GM12878 (cell line): ENCODE results near the gene XKRX. TPM values are rescaled to one million over a fixed set of nuclear protein-coding genes. Genes with fewer than 3 reads are reported as not detected.

Experiments used
- ATAC-seq: fragments of 200-7000 bp; cut with Tn5 transposase; 3 replicates; pipeline ENCODE4 v1.9.1; 2020; ENCODE audit warnings: mild to moderate bottlenecking, moderate library complexity
- BruUV-seq: library from RNA; stranded (reverse); fragments of 400-500 nt; replicated peaks from 2 replicates; lab custom pipeline; 2021; lab: Mats Ljungman, UMichigan
- CTCF ChIA-PET: fragments of 300-600 bp; sonication (Branson Sonifier 250); formaldehyde crosslinking; extraction: SDS; loops from one replicate; lab custom pipeline; 2021; ENCODE audit warnings: inconsistent platforms; lab: Yijun Ruan, JAX
- POLR2A ChIA-PET: fragments of 350-600 bp; formaldehyde crosslinking; extraction: SDS; loops from one replicate; lab custom pipeline; 2021; ENCODE audit warnings: inconsistent platforms; lab: Charles Lee
- RAD21 ChIA-PET: fragments of 300-600 bp; sonication (Branson Sonifier 250); formaldehyde crosslinking; loops from one replicate; lab custom pipeline; 2023; ENCODE audit warnings: antibody characterized with exemption; ENCODE audit not compliant: unreplicated experiment; lab: Charles Lee
- SMC1A ChIA-PET: fragments of 300-600 bp; sonication (Branson Sonifier 250); formaldehyde crosslinking; loops from one replicate; lab custom pipeline; 2023; ENCODE audit not compliant: unreplicated experiment, uncharacterized antibody; lab: Charles Lee
- DNase-seq: peaks from one replicate; pipeline ENCODE4 v3.0.0-alpha.2; 2011; ENCODE audit warnings: low read depth, low spot score
- FAIRE-seq: peaks from 3 replicates; lab custom pipeline; 2011; peaks lifted over from hg19 to GRCh38; lab: Jason Lieb, UNC
- H2AFZ ChIP-seq: 2 replicates; pipeline ENCODE4 v1.6.0; 2011; ENCODE audit warnings: low read depth, low read length, control low read depth; ENCODE audit not compliant: control insufficient read depth
- H3K27ac ChIP-seq: 2 replicates; pipeline ENCODE4 v1.5.1; 2011; ENCODE audit warnings: control low read depth; ENCODE audit not compliant: control insufficient read depth, insufficient read depth
- H3K27me3 ChIP-seq, 2 experiments: replicated peaks in 1 of 2; 2 replicates each; pipeline versions ENCODE4 v1.6.0 to v1.6.1; 2011; ENCODE audit warnings: low read length in 1 of 2; ENCODE audit not compliant: control insufficient read depth in 2 of 2, insufficient read depth in 2 of 2
- H3K36me3 ChIP-seq, 2 experiments: 2 replicates each; pipeline ENCODE4 v1.5.1; 2011; ENCODE audit warnings: low read length in 1 of 2; ENCODE audit not compliant: control insufficient read depth in 2 of 2, insufficient read depth in 2 of 2
- H3K4me1 ChIP-seq: 2 replicates; pipeline ENCODE4 v1.6.1; 2011; ENCODE audit warnings: mild to moderate bottlenecking, low read length, moderate library complexity, mixed read lengths; ENCODE audit not compliant: control insufficient read depth, insufficient read depth
- H3K4me2 ChIP-seq: 2 replicates; pipeline ENCODE4 v1.6.0; 2011; ENCODE audit warnings: control low read depth; ENCODE audit not compliant: control insufficient read depth, insufficient read depth
- H3K4me3 ChIP-seq: fragments of 200-600 bp; sonication (generic); 2 replicates; pipeline ENCODE4 v1.5.1; 2016
- H3K79me2 ChIP-seq: 2 replicates; pipeline ENCODE4 v1.6.0; 2011; ENCODE audit warnings: low read length; ENCODE audit not compliant: control insufficient read depth, insufficient read depth
- H3K9ac ChIP-seq: 2 replicates; pipeline ENCODE4 v1.8.0; 2011; ENCODE audit warnings: low read length, control low read depth, mixed read lengths; ENCODE audit not compliant: control insufficient read depth, insufficient read depth
- H3K9me3 ChIP-seq: replicated peaks from 3 replicates; pipeline ENCODE4 v1.5.1; 2011; ENCODE audit warnings: mild to moderate bottlenecking, low read length; ENCODE audit not compliant: control insufficient read depth, insufficient read depth
- H4K20me1 ChIP-seq: 2 replicates; pipeline ENCODE4 v1.6.0; 2011; ENCODE audit not compliant: control insufficient read depth, insufficient read depth
- ETV6 ChIP-seq, 2 experiments: fragments of 450-650 bp in 1 of 2; IDR thresholded peaks in 1 of 2; conservative IDR thresholded peaks in 1 of 2; 2 replicates each; pipeline ENCODE4 v1.6.1; 2014; ENCODE audit warnings: antibody characterized with exemption in 1 of 2, borderline replicate concordance in 1 of 2, low read depth in 1 of 2, mild to moderate bottlenecking in 1 of 2, moderate library complexity in 1 of 2
- JUNB ChIP-seq: IDR thresholded peaks from 2 replicates; pipeline ENCODE4 v1.6.1; 2016; ENCODE audit warnings: antibody characterized with exemption, mild to moderate bottlenecking
- MEF2B ChIP-seq: fragments of 450-650 bp; IDR thresholded peaks from 2 replicates; pipeline ENCODE4 v1.6.1; 2018; ENCODE audit warnings: mild to moderate bottlenecking, moderate library complexity; ENCODE audit not compliant: partially characterized antibody, poor library complexity, severe bottlenecking
- MTA3 ChIP-seq: IDR thresholded peaks from 2 replicates; pipeline ENCODE4 v1.6.1; 2012; ENCODE audit warnings: low read length, inconsistent platforms, borderline replicate concordance
- NFXL1 ChIP-seq: fragments of 450-650 bp; IDR thresholded peaks from 2 replicates; pipeline ENCODE4 v1.6.1; 2017; ENCODE audit warnings: antibody characterized with exemption, mild to moderate bottlenecking, borderline replicate concordance
- POU2F2 ChIP-seq: IDR thresholded peaks from 3 replicates; pipeline ENCODE4 v1.6.1; 2011; ENCODE audit warnings: low read depth, mild to moderate bottlenecking, low read length, borderline replicate concordance
- RB1 ChIP-seq: fragments of 450-650 bp; formaldehyde crosslinking; IDR thresholded peaks from 2 replicates; pipeline ENCODE4 v1.6.1; 2017; ENCODE audit warnings: mild to moderate bottlenecking, borderline replicate concordance
- RBBP5 ChIP-seq: fragments of 200-600 bp; sonication (generic); conservative IDR thresholded peaks from 2 replicates; pipeline ENCODE4 v1.6.1; 2016
- RFX5 ChIP-seq: IDR thresholded peaks from 2 replicates; pipeline ENCODE4 v1.6.1; 2011; ENCODE audit warnings: low read depth, low read length, improper control_type of control experiment
- SIN3A ChIP-seq: IDR thresholded peaks from 2 replicates; pipeline ENCODE4 v1.6.1; 2012; ENCODE audit warnings: low read depth, low read length, improper control_type of control experiment
- SIX5 ChIP-seq: IDR thresholded peaks from 2 replicates; pipeline ENCODE4 v1.6.1; 2011; ENCODE audit warnings: mild to moderate bottlenecking, low read depth, low read length, moderate library complexity; ENCODE audit not compliant: severe bottlenecking
- SUZ12 ChIP-seq: fragments of 200-600 bp; sonication (generic); IDR thresholded peaks from one replicate; pipeline ENCODE4 v1.6.1; 2018; ENCODE audit warnings: antibody characterized with exemption, mild to moderate bottlenecking; ENCODE audit not compliant: unreplicated experiment
- TBL1XR1 ChIP-seq: IDR thresholded peaks from 2 replicates; pipeline ENCODE4 v1.6.1; 2012; ENCODE audit warnings: low read depth, low read length, improper control_type of control experiment
- WGBS: methylation state at CpG from one replicate; pipeline ENCODE4 v1.1.6; 2016; ENCODE audit warnings: low lambda C conversion rate; ENCODE audit not compliant: insufficient replicate concordance, insufficient coverage; ENCODE audit errors: missing lambda C conversion rate; 5-methylcytosine and 5-hydroxymethylcytosine counted together
- in situ Hi-C: fragments of 300-500 bp; cut with MboI; formaldehyde crosslinking; loops from 9 replicates; pipeline ENCODE4 v1.14.3; 2018; ENCODE audit warnings: mixed read lengths
- intact Hi-C: fragments of 100-400 bp; cut with micrococcal nuclease; formaldehyde crosslinking; loops from one replicate; pipeline ENCODE4 v1.14.2; 2022; ENCODE audit not compliant: unreplicated experiment
- polyA plus RNA-seq, 11 experiments: library from polyadenylated mRNA; depleted of rRNA in 4 of 11; unstranded in 6 of 11; stranded (reverse) in 5 of 11; fragments of >200 nt; fragmentation: Nextera tagmentation in 4 of 11; fragmentation: Illumina TruSeq in 1 of 11; extraction: Ambion mirVana in 4 of 11; extraction: Trizol in 1 of 11; gene quantifications; 1 replicate in 1 of 11; 2 replicates in 10 of 11; pipeline versions ENCODE4 v1.2.1 to v1.2.3, GENCODE V29; 2011 to 2016; ENCODE audit warnings: inconsistent platforms in 2 of 11, missing spikeins in 2 of 11, low read depth in 1 of 11
- total RNA-seq, 4 experiments: library from RNA; depleted of rRNA in 3 of 4; stranded (reverse); fragments of >200 nt in 3 of 4; fragmentation: Illumina TruSeq in 1 of 4; extraction: Trizol in 1 of 4; gene quantifications; 2 replicates each; pipeline versions ENCODE4 v1.2.1 to v1.2.3, GENCODE V29; 2013 to 2021
- TF ChIP-seq, protein P1 (sequence below): fragments of 450-650 bp; IDR thresholded peaks from 2 replicates; pipeline ENCODE4 v1.6.1; 2017; ENCODE audit warnings: borderline replicate concordance
- TF ChIP-seq, protein P2 (sequence below): fragments of 450-650 bp; IDR thresholded peaks from 2 replicates; pipeline ENCODE4 v1.6.1; 2017; ENCODE audit warnings: mild to moderate bottlenecking

XKRX gene
- total and polyA plus RNA-seq, 10 of the 15 experiments (the other 5 are each of a cell fraction or from before 2014, with no cell fraction given): 0.07 to 0.30 (median 0.22) TPM; not detected in 4

DNA sequence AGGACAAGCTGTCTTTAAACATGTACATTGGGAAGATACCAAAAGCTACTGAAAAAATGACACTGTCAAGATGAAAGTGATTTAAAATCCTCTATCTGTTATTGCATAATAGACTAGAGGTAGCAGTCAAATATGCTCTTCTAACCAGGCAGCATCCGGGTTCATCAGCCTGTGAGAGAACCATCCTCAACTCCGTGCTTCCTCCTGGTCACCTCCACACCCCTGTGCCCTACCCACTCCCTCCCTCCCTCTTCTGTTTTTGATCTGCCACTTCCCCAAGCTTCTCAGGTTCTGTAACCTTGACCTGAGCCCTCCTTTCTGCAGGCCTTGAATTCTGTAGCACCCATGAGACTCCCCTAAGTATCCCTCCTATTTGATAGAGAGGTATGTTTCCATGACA is 60.4 kb downstream of the XKRX start:
- ChIA-PET POLR2A (no interaction called here), CTCF (no interaction called here), RAD21 (no interaction called here), SMC1A (interaction anchor here (0.7 kb wide), 1 partner anchor 62 kb away, joined by 3 read pairs; no protein-coding TSS in a partner anchor)
- Histone ChIP-seq H2AFZ (no peak overlapping the region), H3K4me2 (no peak overlapping the region), H3K36me3 (no peaks in the 10 kb centered on the region), H3K4me3 (no peak overlapping the region), H3K79me2 (no peaks in the 10 kb centered on the region), H4K20me1 (no peaks in the 10 kb centered on the region), H3K9me3 (no peaks in the 10 kb centered on the region), H3K4me1 (no peaks in the 10 kb centered on the region), H3K9ac (no peak overlapping the region), H3K27me3 (no peaks in the 10 kb centered on the region), H3K27ac (no peak overlapping the region)
- DNase-seq (no peak), FAIRE-seq (no peak), ATAC-seq (no peak)
- WGBS: 23% methylated on average over 2 of the region's 2 CpGs
- in situ Hi-C loops (no loop called here), intact Hi-C loops (no loop called here)
- BruUV-seq: no TSS peak
- TF ChIP-seq RFX5: no peak
- TF ChIP-seq, all 136 proteins: peak for 0

DNA sequence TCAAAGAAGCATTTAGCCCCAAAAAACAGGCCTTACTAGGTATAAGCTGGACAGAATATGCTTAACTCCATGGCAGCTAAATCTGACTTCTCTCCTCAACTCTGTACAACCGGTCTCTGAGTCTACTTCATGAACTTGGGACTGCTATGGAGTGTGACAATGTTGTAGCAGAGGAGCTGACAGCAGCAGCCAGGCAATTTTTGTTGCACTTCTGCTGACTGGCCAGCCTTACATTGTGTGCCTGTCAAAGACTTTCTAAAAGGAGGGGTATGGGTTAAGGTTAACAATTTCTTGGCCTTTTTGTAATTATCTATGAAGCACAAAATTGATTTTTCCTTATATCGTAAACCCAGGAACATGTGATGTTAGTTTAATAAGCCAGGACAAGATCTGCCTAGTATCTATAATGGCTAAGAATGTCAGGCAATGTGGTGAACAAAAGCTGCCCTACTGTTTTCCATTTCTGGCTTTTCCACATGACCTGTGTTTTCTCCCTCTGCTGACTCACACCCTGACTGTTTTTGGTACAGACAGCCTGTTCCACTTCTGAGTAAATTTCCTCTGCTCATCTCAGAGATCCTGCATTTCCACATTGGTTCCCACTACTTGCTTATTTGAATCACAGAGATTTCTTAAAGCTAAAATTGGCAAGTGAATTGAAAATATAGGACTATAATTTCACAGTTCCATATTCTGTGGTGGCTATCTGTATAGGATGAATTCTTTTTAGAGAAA is 63.9 kb downstream of the XKRX start:
- FAIRE-seq (no peak), DNase-seq (no peak), ATAC-seq (no peak)
- RAD21 ChIA-PET: no interaction called here
- no TSS peak for BruUV-seq
- in situ Hi-C loops (no loop called here), intact Hi-C loops (no loop called here)
- no peak overlapping the region for H3K27ac ChIP-seq
- 21% methylated on average over 2 of the region's 2 CpGs for WGBS
- no peak overlapping the region for H3K9ac ChIP-seq
- H3K36me3 ChIP-seq: no peaks in the 10 kb centered on the region
- CTCF ChIA-PET: no interaction called here
- no peak overlapping the region for H3K4me3 ChIP-seq
- no peaks in the 10 kb centered on the region for H4K20me1 ChIP-seq
- H3K79me2 ChIP-seq: no peaks in the 10 kb centered on the region
- POLR2A ChIA-PET: no interaction called here
- H2AFZ ChIP-seq: no peak overlapping the region
- SMC1A ChIA-PET: no interaction called here
- no peaks in the 10 kb centered on the region for H3K9me3 ChIP-seq
- H3K4me2 ChIP-seq: no peak overlapping the region
- H3K27me3 ChIP-seq: no peaks in the 10 kb centered on the region
- no peaks in the 10 kb centered on the region for H3K4me1 ChIP-seq
- TF ChIP-seq JUNB (no peak), ETV6 (conservative IDR thresholded peaks at IDR 0.05 in 1 of 2, IDR thresholded peaks at IDR 0.05 in 1 of 2; ENCODE audit: borderline replicate concordance in 1 of 2, low read depth in 1 of 2) (no peak), SUZ12 (no peak), RBBP5 (no peak), POU2F2 (no peak), NFXL1 (no peak), MTA3 (no peak), RB1 (no peak), TBL1XR1 (no peak), MEF2B (no peak), SIX5 (no peak), SIN3A (no peak)
- TF ChIP-seq, protein P1, sequence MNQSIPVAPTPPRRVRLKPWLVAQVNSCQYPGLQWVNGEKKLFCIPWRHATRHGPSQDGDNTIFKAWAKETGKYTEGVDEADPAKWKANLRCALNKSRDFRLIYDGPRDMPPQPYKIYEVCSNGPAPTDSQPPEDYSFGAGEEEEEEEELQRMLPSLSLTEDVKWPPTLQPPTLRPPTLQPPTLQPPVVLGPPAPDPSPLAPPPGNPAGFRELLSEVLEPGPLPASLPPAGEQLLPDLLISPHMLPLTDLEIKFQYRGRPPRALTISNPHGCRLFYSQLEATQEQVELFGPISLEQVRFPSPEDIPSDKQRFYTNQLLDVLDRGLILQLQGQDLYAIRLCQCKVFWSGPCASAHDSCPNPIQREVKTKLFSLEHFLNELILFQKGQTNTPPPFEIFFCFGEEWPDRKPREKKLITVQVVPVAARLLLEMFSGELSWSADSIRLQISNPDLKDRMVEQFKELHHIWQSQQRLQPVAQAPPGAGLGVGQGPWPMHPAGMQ: no peak
- TF ChIP-seq, protein P2, sequence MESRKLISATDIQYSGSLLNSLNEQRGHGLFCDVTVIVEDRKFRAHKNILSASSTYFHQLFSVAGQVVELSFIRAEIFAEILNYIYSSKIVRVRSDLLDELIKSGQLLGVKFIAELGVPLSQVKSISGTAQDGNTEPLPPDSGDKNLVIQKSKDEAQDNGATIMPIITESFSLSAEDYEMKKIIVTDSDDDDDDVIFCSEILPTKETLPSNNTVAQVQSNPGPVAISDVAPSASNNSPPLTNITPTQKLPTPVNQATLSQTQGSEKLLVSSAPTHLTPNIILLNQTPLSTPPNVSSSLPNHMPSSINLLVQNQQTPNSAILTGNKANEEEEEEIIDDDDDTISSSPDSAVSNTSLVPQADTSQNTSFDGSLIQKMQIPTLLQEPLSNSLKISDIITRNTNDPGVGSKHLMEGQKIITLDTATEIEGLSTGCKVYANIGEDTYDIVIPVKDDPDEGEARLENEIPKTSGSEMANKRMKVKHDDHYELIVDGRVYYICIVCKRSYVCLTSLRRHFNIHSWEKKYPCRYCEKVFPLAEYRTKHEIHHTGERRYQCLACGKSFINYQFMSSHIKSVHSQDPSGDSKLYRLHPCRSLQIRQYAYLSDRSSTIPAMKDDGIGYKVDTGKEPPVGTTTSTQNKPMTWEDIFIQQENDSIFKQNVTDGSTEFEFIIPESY: no peak
